Endothelial cell of hepatic sinusoid (primary cell): ENCODE measurements around the gene VEGFB.

ENCODE experiments used
- in situ Hi-C: cut with HindIII; loops from 2 replicates; pipeline ENCODE4 v1.10.0; 2017; ENCODE audit warnings: low sequenced_read_pairs

VEGFB gene

GRCh38 chr11:64258946-64259532 lies 24.7 kb downstream of the VEGFB start:
- in situ Hi-C loops, result no loop called here

GRCh38 chr11:64259533-64260067 lies 25.2 kb downstream of the VEGFB start:
- in situ Hi-C loops, result loop anchor here (5.0 kb wide), 1 partner anchor 52 kb away; the partner anchor contains the start of gene FERMT3

GRCh38 chr11:64260147-64260708 lies 25.8 kb downstream of the VEGFB start:
- in situ Hi-C loops, result loop anchor here (5.0 kb wide), 1 partner anchor 53 kb away; the partner anchor contains the start of gene FERMT3

GRCh38 chr11:64261556-64262080 lies 27.2 kb downstream of the VEGFB start:
- in situ Hi-C loops, result loop anchor here (5.0 kb wide), 1 partner anchor 54 kb away; the partner anchor contains the start of gene FERMT3

- in situ Hi-C loops, result loop anchor here (5.0 kb wide), 1 partner anchor 55 kb away; the partner anchor contains the start of gene FERMT3
Measured at GRCh38 chr11:64262271-64263002, 28.1 kb downstream of the VEGFB start.

GRCh38 chr11:64263021-64263946 lies 28.9 kb downstream of the VEGFB start:
- in situ Hi-C loops, result loop anchor here (5.0 kb wide), 1 partner anchor 56 kb away; the partner anchor contains the start of gene FERMT3

GRCh38 chr11:64263947-64264317 lies 29.5 kb downstream of the VEGFB start:
- in situ Hi-C loops, result loop anchor here (5.0 kb wide), 1 partner anchor 57 kb away; the partner anchor contains the start of gene FERMT3

GRCh38 chr11:64264371-64264852 lies 30.0 kb downstream of the VEGFB start:
- in situ Hi-C loops, result loop anchor here (5.0 kb wide), 1 partner anchor 57 kb away; the partner anchor contains the start of gene FERMT3

- in situ Hi-C loops, result no loop called here
Measured at GRCh38 chr11:64265176-64266160, 31.1 kb downstream of the VEGFB start.

GRCh38 chr11:64266339-64266738 lies 32.0 kb downstream of the VEGFB start:
- in situ Hi-C loops, result no loop called here

GRCh38 chr11:64267207-64267945 lies 33.0 kb downstream of the VEGFB start:
- in situ Hi-C loops, result no loop called here

GRCh38 chr11:64268025-64268892 lies 33.9 kb downstream of the VEGFB start:
- in situ Hi-C loops, result no loop called here

- in situ Hi-C loops, result no loop called here
Measured at GRCh38 chr11:64268893-64269539, 34.6 kb downstream of the VEGFB start.

GRCh38 chr11:64269540-64270220 lies 35.3 kb downstream of the VEGFB start:
- in situ Hi-C loops, result loop anchor here (10.0 kb wide), 1 partner anchor 55 kb away; no protein-coding TSS in a partner anchor

GRCh38 chr11:64275031-64275800 lies 40.8 kb downstream of the VEGFB start:
- in situ Hi-C loops, result loop anchor here (10.0 kb wide), 1 partner anchor 50 kb away; no protein-coding TSS in a partner anchor
